HepG2 (cell line): Measurements from ENCODE around the gene GORASP2. TPM values are rescaled to one million over a fixed set of nuclear protein-coding genes. Genes with fewer than 3 reads are reported as not detected.

Experiments used
- ATAC-seq: fragments of 200-7000 bp; cut with Tn5 transposase; 3 replicates; pipeline ENCODE4 v1.9.1; 2020; ENCODE audit warnings: mild to moderate bottlenecking, moderate library complexity
- BruUV-seq: library from RNA; stranded (reverse); fragments of 400-500 nt; replicated peaks from 2 replicates; lab custom pipeline; 2021; lab: Mats Ljungman, UMichigan
- CTCF ChIA-PET: fragments of 300-600 bp; formaldehyde crosslinking; extraction: SDS; loops from one replicate; lab custom pipeline; 2021; ENCODE audit warnings: low total read pairs, inconsistent platforms, low intra/inter-chr PET ratio; lab: Yijun Ruan, JAX
- POLR2A ChIA-PET: fragments of 350-600 bp; sonication (Branson Sonifier 250); formaldehyde crosslinking; loops from one replicate; lab custom pipeline; 2020; ENCODE audit warnings: antibody characterized with exemption, inconsistent platforms; lab: Yijun Ruan, JAX
- DNase-seq: peaks from one replicate; pipeline ENCODE4 v3.0.0-alpha.2; 2015; ENCODE audit warnings: low spot score
- FAIRE-seq: peaks from 3 replicates; lab custom pipeline; 2011; peaks lifted over from hg19 to GRCh38; lab: Jason Lieb, UNC
- H2AFZ ChIP-seq: one replicate; pipeline ENCODE4 v1.6.1; 2011; ENCODE audit warnings: low read length, inconsistent platforms
- H3K27ac ChIP-seq: fragments of 300-600 bp; 3 replicates; pipeline ENCODE4 v1.8.0; 2011; ENCODE audit warnings: mixed run types, mild to moderate bottlenecking, mixed read lengths, low read length, inconsistent platforms; ENCODE audit not compliant: insufficient read depth; ENCODE audit errors: extremely low read length
- H3K27me3 ChIP-seq, 2 experiments: fragments of 200-600 bp in 1 of 2; 2 replicates in 1 of 2; 3 replicates in 1 of 2; pipeline versions ENCODE4 v1.6.0 to v1.8.0; 2011; ENCODE audit warnings: low read length in 2 of 2, mild to moderate bottlenecking in 2 of 2, moderate library complexity in 2 of 2, inconsistent platforms in 1 of 2; ENCODE audit not compliant: insufficient read depth in 2 of 2, control insufficient read depth in 1 of 2
- H3K36me3 ChIP-seq, 2 experiments: fragments of 200-600 bp in 1 of 2; replicated peaks in 1 of 2; 2 replicates in 1 of 2; 3 replicates in 1 of 2; pipeline versions ENCODE4 v1.5.1 to v1.8.0; 2011; ENCODE audit warnings: low read length in 2 of 2, inconsistent platforms in 1 of 2; ENCODE audit not compliant: insufficient read depth in 2 of 2, control insufficient read depth in 1 of 2
- H3K4me1 ChIP-seq: 2 replicates; pipeline ENCODE4 v1.5.1; 2012; ENCODE audit warnings: low read length, inconsistent platforms; ENCODE audit not compliant: insufficient read depth
- H3K4me2 ChIP-seq: 2 replicates; pipeline ENCODE4 v1.6.0; 2011; ENCODE audit warnings: low read depth, low read length, inconsistent platforms
- H3K4me3 ChIP-seq, 3 experiments: fragments of 200-600 bp in 1 of 3; sonication (generic), shearing (Covaris generic) in 1 of 3; replicated peaks in 1 of 3; 2 replicates each; pipeline ENCODE4 v1.5.1; 2011 to 2016; ENCODE audit warnings: low read length in 3 of 3, inconsistent platforms in 2 of 3, low read depth in 2 of 3, mild to moderate bottlenecking in 2 of 3, control low read depth in 1 of 3, mixed read lengths in 1 of 3; ENCODE audit not compliant: insufficient read depth in 1 of 3
- H3K79me2 ChIP-seq: one replicate; pipeline ENCODE4 v1.6.1; 2011; ENCODE audit warnings: low read length, inconsistent platforms; ENCODE audit not compliant: insufficient read depth
- H3K9ac ChIP-seq: 2 replicates; pipeline ENCODE4 v1.6.0; 2011; ENCODE audit warnings: mild to moderate bottlenecking, low read depth, low read length, inconsistent platforms; ENCODE audit not compliant: insufficient read depth
- H3K9me3 ChIP-seq: 2 replicates; pipeline ENCODE4 v1.5.1; 2012; ENCODE audit warnings: mild to moderate bottlenecking, low read length
- H4K20me1 ChIP-seq: 2 replicates; pipeline ENCODE4 v1.6.0; 2011; ENCODE audit warnings: inconsistent platforms, mild to moderate bottlenecking, low read length, moderate library complexity; ENCODE audit not compliant: insufficient read depth
- AGO2 ChIP-seq: fragments of 200-400 bp; formaldehyde crosslinking; optimal IDR thresholded peaks from 2 replicates; pipeline ENCODE3; 2017; ENCODE audit warnings: mild to moderate bottlenecking, low read depth, low read length, moderate library complexity
- BHLHE40 ChIP-seq: IDR thresholded peaks from 2 replicates; pipeline ENCODE4 v1.6.1; 2011; ENCODE audit warnings: low read length, improper control_type of control experiment
- NR1H2 ChIP-seq: sonication (generic); formaldehyde crosslinking; IDR thresholded peaks from 2 replicates; pipeline ENCODE4 v1.8.1; 2022; ENCODE audit warnings: low read depth, missing genetic modification reagents, borderline replicate concordance
- PAF1 ChIP-seq: IDR thresholded peaks from 2 replicates; pipeline ENCODE4 v1.6.1; 2016; ENCODE audit warnings: missing genetic modification reagents, missing compliant biosample characterization
- POLR2A ChIP-seq, 2 experiments: IDR thresholded peaks; 2 replicates each; pipeline ENCODE4 v1.6.1; 2011; ENCODE audit warnings: low read depth in 2 of 2, low read length in 2 of 2, mild to moderate bottlenecking in 1 of 2, moderate library complexity in 1 of 2; ENCODE audit not compliant: insufficient read depth in 1 of 2
- POLR2AphosphoS5 ChIP-seq: IDR thresholded peaks from 2 replicates; pipeline ENCODE4 v1.6.1; 2012; ENCODE audit warnings: low read depth, low read length
- RBFOX2 ChIP-seq: fragments of 200-400 bp; formaldehyde crosslinking; IDR thresholded peaks from 2 replicates; pipeline ENCODE4 v1.6.1; 2017; ENCODE audit warnings: low read depth, mild to moderate bottlenecking, low read length
- RBM22 ChIP-seq: fragments of 200-400 bp; formaldehyde crosslinking; optimal IDR thresholded peaks from 2 replicates; pipeline ENCODE3; 2017; ENCODE audit warnings: mild to moderate bottlenecking, low read length, moderate library complexity
- SAP130 ChIP-seq: IDR thresholded peaks from 2 replicates; pipeline ENCODE4 v1.6.1; 2016; ENCODE audit warnings: low read depth
- ZNF12 ChIP-seq: sonication (generic); formaldehyde crosslinking; IDR thresholded peaks from 2 replicates; pipeline ENCODE4 v1.5.0; 2020; ENCODE audit warnings: missing genetic modification reagents
- ZNF652 ChIP-seq: IDR thresholded peaks from 2 replicates; pipeline ENCODE4 v1.6.1; 2016; ENCODE audit warnings: low read depth, borderline replicate concordance
- ZSCAN31 ChIP-seq: sonication (generic); formaldehyde crosslinking; IDR thresholded peaks from 2 replicates; pipeline ENCODE4 v1.5.0; 2020; ENCODE audit warnings: low read depth, mild to moderate bottlenecking, missing genetic modification reagents
- WGBS: methylation state at CpG from one replicate; pipeline ENCODE4 v1.1.6; 2017; ENCODE audit warnings: low lambda C conversion rate; 5-methylcytosine and 5-hydroxymethylcytosine counted together
- in situ Hi-C: cut with HindIII; loops from 2 replicates; pipeline ENCODE4 v1.10.0; 2017; ENCODE audit warnings: low pct_unique_long_range_greater_than_20kb; ENCODE audit not compliant: extremely low pct_ligation_motif_present
- intact Hi-C: fragments of 100-400 bp; cut with micrococcal nuclease; formaldehyde crosslinking; loops from one replicate; pipeline ENCODE4 v1.10.0; 2022; ENCODE audit not compliant: unreplicated experiment
- polyA plus RNA-seq, 8 experiments: library from polyadenylated mRNA; depleted of rRNA in 3 of 8; stranded (reverse) in 7 of 8; unstranded in 1 of 8; fragments of >200 nt; fragmentation: Illumina TruSeq in 4 of 8; extraction: Trizol in 4 of 8; gene quantifications; 2 replicates each; pipeline versions ENCODE4 v1.2.1 to v1.2.3, GENCODE V29; 2011 to 2016; ENCODE audit warnings: low read depth in 4 of 8, missing spikeins in 1 of 8, mixed read lengths in 1 of 8; ENCODE audit not compliant: insufficient read depth in 1 of 8
- total RNA-seq, 5 experiments: library from RNA; depleted of rRNA; stranded (reverse); fragments of >200 nt; fragmentation: Illumina TruSeq; extraction: Trizol; gene quantifications; 2 replicates each; pipeline ENCODE4 v1.2.3, GENCODE V29; 2016; ENCODE audit warnings: low read depth in 1 of 5
- TF ChIP-seq, protein P1 (sequence below): sonication (generic); formaldehyde crosslinking; IDR thresholded peaks from 2 replicates; pipeline ENCODE4 v1.5.0; 2020; ENCODE audit warnings: mild to moderate bottlenecking, missing genetic modification reagents, borderline replicate concordance
- TF ChIP-seq, protein P2 (sequence below): fragments of 450-650 bp; IDR thresholded peaks from 2 replicates; pipeline ENCODE4 v1.6.1; 2017
- TF ChIP-seq, protein P3 (sequence below): sonication (generic); formaldehyde crosslinking; IDR thresholded peaks from 2 replicates; pipeline ENCODE4 v1.4.0; 2020; ENCODE audit warnings: mild to moderate bottlenecking, missing genetic modification reagents, borderline replicate concordance

GORASP2 gene
- total and polyA plus RNA-seq, 2 of the 13 experiments (the other 11 are each of a cell fraction or from before 2014, with no cell fraction given): 103 to 239 TPM

DNA sequence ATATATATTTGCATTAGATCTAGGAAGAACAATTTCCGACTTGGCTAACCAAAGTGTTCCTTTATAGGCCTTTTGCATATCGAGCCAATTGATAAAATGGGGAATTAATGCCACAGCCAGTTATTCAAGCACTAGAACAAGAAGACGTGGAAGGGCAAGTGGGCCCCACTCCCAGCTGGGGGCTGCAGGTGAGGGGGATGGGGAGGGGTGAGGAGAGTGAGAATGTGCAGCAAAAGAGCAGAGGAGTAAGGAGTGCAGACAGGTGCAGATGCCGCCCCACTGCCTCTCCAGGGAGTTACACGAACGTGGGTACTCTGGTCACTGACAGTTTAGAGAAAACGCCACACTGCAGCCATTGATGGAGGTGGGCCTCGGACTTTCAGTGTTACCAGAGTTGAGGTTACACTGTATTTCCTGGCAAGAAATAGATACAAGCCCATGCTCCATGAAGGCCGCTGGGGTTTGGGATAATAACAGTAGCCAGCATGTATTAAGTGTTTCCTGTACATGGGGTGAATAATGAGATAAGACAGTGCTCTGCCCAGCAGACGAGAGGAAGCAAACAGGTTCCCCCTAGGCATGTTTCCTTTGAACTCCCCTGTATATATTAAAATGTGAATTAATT lies 40.9 kb downstream of the GORASP2 start:
- no peaks in the 10 kb centered on the region for H3K27me3 ChIP-seq
- no peak overlapping the region for H3K4me2 ChIP-seq
- FAIRE-seq (no peak), DNase-seq (no peak), ATAC-seq (no peak)
- in situ Hi-C loops (loop anchor here (5.0 kb wide), 2 partner anchors 187 to 447 kb away; no protein-coding TSS in a partner anchor), intact Hi-C loops (loop anchor here (5.0 to 10.0 kb wide), 4 partner anchors 38 to 1135 kb away; partner anchors contain the start of gene DLX2)
- WGBS: 82% methylated on average over 10 of the region's 10 CpGs
- H3K9ac ChIP-seq: no peak overlapping the region
- BruUV-seq: no TSS peak
- no peaks in the 10 kb centered on the region for H3K79me2 ChIP-seq
- no peak overlapping the region for H3K4me3 ChIP-seq
- POLR2A ChIA-PET: no interaction called here
- peaks cover 44% of the 10 kb centered on the region for H3K4me1 ChIP-seq
- H4K20me1 ChIP-seq: no peaks in the 10 kb centered on the region
- peaks cover 15 to 29% of the 10 kb centered on the region in 2 experiments for H3K36me3 ChIP-seq
- H2AFZ ChIP-seq: no peak overlapping the region
- no peak overlapping the region for H3K27ac ChIP-seq
- CTCF ChIA-PET: no interaction called here
- H3K9me3 ChIP-seq: no peaks in the 10 kb centered on the region
- TF ChIP-seq, protein P1, sequence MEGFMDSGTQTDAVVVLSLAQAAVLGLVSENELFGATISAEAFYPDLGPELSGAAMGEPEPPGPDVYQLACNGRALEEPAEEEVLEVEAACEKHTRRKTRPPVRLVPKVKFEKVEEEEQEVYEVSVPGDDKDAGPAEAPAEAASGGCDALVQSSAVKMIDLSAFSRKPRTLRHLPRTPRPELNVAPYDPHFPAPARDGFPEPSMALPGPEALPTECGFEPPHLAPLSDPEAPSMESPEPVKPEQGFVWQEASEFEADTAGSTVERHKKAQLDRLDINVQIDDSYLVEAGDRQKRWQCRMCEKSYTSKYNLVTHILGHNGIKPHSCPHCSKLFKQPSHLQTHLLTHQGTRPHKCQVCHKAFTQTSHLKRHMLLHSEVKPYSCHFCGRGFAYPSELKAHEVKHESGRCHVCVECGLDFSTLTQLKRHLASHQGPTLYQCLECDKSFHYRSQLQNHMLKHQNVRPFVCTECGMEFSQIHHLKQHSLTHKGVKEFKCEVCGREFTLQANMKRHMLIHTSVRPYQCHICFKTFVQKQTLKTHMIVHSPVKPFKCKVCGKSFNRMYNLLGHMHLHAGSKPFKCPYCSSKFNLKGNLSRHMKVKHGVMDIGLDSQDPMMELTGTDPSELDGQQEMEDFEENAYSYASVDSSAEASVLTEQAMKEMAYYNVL (CRISPR knock-in tag): no peak
- no peak for TF ChIP-seq NR1H2 (CRISPR knock-in tag)
- peak; percentile 15 for TF ChIP-seq POLR2AphosphoS5
- no peak for TF ChIP-seq ZNF652
- TF ChIP-seq BHLHE40: no peak
- TF ChIP-seq PAF1 (CRISPR knock-in tag): 0 out of 2 replicates have a peak, but pooled peaks have one; percentile 19
- TF ChIP-seq RBM22: peak; percentile 68
- TF ChIP-seq, protein P2, sequence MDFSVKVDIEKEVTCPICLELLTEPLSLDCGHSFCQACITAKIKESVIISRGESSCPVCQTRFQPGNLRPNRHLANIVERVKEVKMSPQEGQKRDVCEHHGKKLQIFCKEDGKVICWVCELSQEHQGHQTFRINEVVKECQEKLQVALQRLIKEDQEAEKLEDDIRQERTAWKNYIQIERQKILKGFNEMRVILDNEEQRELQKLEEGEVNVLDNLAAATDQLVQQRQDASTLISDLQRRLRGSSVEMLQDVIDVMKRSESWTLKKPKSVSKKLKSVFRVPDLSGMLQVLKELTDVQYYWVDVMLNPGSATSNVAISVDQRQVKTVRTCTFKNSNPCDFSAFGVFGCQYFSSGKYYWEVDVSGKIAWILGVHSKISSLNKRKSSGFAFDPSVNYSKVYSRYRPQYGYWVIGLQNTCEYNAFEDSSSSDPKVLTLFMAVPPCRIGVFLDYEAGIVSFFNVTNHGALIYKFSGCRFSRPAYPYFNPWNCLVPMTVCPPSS: no peak
- no peak for TF ChIP-seq SAP130 (CRISPR knock-in tag)
- TF ChIP-seq, protein P3, sequence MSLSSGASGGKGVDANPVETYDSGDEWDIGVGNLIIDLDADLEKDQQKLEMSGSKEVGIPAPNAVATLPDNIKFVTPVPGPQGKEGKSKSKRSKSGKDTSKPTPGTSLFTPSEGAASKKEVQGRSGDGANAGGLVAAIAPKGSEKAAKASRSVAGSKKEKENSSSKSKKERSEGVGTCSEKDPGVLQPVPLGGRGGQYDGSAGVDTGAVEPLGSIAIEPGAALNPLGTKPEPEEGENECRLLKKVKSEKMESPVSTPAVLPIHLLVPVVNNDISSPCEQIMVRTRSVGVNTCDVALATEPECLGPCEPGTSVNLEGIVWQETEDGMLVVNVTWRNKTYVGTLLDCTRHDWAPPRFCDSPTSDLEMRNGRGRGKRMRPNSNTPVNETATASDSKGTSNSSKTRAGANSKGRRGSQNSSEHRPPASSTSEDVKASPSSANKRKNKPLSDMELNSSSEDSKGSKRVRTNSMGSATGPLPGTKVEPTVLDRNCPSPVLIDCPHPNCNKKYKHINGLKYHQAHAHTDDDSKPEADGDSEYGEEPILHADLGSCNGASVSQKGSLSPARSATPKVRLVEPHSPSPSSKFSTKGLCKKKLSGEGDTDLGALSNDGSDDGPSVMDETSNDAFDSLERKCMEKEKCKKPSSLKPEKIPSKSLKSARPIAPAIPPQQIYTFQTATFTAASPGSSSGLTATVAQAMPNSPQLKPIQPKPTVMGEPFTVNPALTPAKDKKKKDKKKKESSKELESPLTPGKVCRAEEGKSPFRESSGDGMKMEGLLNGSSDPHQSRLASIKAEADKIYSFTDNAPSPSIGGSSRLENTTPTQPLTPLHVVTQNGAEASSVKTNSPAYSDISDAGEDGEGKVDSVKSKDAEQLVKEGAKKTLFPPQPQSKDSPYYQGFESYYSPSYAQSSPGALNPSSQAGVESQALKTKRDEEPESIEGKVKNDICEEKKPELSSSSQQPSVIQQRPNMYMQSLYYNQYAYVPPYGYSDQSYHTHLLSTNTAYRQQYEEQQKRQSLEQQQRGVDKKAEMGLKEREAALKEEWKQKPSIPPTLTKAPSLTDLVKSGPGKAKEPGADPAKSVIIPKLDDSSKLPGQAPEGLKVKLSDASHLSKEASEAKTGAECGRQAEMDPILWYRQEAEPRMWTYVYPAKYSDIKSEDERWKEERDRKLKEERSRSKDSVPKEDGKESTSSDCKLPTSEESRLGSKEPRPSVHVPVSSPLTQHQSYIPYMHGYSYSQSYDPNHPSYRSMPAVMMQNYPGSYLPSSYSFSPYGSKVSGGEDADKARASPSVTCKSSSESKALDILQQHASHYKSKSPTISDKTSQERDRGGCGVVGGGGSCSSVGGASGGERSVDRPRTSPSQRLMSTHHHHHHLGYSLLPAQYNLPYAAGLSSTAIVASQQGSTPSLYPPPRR (CRISPR knock-in tag): no peak
- peak in 1 of 2 experiments; percentile 13; a peak in 1 of 4 replicates for TF ChIP-seq POLR2A (IDR thresholded peaks at IDR 0.05; ENCODE audit: insufficient read depth in 1 of 2, low read depth in 2 of 2, low read length in 2 of 2)
- no peak for TF ChIP-seq ZNF12 (CRISPR knock-in tag)
- peak; percentile 17 for TF ChIP-seq AGO2
- no peak for TF ChIP-seq ZSCAN31
- TF ChIP-seq RBFOX2: no peak
